Measurements from ENCODE around the gene IRX4.

IRX4 gene

DNA sequence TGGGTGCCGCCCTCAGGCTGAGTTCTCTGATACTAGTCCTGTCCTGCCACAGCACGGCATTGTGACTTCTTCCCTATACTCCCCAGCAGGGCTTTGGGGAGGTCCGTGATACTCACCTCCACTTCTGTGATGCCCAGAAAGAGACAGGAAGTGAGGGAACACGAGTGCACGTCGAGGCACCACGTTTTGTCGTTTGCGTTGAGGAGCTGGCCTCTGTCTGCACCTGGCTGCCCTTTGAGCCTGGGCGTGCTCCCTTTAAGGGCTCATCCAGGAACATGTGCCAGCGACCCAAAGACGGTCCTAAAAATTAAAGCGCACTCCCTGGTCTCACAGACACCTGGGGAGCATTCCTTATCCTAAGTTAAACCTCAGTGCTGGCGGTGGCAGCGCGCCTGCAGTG, 8.7 kb upstream of the IRX4 start:
- DNase-seq (ENCODE audit: low read depth in 2 of 2) = no peak

DNA sequence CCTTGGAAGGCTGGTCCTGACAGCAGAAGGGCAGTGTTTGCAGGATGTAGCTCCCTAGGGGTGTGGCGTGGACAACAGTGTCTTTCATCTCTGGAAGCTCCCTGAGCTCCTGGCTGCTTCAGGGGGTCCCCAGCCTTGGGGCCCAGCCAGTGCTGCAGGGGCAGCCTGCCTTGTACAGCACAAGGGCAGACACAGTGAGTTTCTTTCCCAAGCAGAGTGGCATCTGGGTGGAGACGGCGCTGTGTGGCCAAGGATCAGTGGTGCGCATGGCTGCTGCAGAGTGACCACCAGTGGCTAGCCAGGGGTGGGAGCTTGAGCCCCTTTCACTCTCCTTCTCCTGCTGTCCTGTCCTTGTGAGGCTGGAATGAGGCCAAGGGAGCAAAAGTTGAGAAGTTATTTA, 7.6 kb upstream of the IRX4 start:
- DNase-seq (ENCODE audit: low read depth in 2 of 2) = no peak

GRCh38 chr5:1889321-1890065, 6.8 kb upstream of the IRX4 start:
- DNase-seq (ENCODE audit: low read depth in 2 of 2) = no peak

DNA sequence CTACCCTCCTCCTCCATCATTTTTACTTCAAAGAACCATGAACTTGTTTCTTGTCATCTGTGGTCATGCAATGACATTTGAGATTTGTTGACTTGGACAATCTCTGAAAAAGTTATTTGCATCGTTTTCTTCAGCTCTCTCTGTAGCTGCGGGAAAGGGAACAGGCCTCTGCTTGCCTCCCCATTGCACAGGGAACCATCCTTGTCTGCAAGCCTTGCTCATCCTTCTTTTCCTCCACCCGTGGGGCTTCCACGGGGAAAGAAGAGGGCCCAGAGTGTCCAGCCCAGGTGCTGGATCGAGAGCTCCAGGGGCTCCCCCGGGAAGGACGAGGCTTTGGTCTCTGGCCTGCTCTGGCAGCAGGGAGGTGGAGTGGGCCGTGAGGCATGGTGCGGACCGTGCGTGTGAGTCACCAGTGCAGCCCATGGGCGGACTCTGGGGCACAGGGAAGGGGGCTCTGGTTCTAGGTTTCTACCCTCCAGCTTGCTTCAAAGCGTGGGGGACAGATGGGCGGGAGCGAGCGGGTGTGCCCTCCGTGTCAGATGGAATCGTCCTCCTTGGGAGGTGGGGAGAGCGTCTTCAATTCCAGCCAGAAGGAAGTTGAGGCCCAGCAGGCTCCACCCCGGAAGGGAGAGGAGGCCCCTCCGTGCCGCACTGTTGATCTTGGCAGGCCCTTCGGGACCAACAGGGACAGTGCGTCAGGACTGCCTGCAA, 6.0 kb upstream of the IRX4 start:
- no peak for DNase-seq (ENCODE audit: low read depth in 2 of 2)

DNA sequence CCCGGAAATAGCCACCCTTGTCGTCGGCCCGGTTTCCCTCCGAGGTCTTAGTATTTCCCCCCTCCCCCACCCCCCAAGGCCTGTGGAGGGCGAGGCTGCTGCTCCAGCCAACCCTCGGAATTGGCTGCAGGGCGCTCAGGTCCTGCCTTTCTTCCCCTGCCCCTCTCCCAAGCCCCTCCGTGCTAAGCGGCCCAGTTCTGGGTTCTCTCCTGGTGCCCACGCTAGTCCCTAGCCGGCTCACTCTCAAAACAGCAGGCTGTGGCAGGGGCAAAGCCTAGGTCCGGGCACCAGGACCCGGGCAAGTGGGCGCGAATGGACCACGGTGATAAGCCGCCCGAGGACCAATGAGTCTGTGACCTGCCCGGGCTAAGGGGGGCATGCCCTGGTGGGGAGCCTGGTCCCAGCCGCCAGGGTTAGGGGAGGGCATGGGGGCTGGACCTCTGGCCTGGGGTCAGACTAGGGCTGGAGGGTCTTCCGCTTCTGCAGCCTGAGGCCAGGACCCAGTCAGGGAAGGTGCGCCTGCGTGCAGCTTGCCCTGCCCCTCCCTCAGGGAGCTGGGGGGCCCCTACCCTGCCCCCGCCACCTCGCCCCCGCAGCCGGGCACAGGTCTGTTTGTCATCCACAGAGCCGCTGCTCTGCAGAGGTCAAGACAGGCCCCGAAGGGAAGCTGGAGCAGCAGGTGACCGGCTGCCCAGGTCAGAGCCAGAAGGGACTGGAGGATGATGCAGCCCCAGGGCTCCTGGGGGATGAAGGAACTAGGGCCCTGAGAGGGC, 5.0 kb upstream of the IRX4 start:
- DNase-seq (ENCODE audit: low read depth in 2 of 2) = no peak

DNA sequence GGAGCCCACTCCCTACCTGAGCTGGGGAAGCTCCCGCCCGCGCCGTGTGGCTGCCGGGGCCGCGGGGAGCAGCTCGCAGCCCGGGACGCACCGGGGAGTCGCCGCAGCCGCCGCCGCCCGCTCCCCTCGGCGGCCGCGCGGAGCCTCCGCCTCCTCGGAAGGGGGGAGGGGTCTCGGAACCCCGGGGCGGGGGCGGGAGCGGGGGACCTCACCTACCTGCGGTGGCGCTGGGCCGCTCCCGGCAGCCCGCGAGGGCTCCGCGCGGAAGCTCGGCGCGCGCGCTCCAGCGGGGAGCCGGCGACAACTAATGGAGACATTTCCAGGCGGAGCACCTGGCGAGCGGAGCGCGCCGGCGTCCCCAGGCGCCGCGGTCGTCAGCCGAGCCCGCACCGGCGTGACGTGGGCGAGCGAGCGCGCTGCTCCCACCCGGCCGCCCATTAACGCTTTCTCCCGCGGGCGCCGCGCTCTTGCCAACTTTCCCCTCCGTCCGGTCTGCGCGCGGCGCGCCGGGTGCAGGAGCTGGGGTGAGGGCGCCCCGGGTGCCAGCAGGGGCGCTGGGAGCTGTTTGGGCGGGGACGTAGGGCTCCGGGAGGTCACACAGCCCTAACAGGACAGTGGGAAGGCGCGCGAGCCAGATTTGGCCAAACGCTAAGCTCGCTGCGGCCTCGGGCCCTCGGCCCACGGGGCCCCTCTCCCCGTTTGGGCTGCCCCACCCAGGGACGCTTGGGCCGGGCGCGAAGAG, 4.3 kb upstream of the IRX4 start:
- DNase-seq (ENCODE audit: low read depth in 2 of 2) = no peak

- no peak for DNase-seq (ENCODE audit: low read depth in 2 of 2)
Observed at GRCh38 chr5:1885868-1886845, 3.4 kb upstream of the IRX4 start.

- no peak for DNase-seq (ENCODE audit: low read depth in 2 of 2)
Observed at GRCh38 chr5:1885404-1885755, 2.7 kb upstream of the IRX4 start.

DNA sequence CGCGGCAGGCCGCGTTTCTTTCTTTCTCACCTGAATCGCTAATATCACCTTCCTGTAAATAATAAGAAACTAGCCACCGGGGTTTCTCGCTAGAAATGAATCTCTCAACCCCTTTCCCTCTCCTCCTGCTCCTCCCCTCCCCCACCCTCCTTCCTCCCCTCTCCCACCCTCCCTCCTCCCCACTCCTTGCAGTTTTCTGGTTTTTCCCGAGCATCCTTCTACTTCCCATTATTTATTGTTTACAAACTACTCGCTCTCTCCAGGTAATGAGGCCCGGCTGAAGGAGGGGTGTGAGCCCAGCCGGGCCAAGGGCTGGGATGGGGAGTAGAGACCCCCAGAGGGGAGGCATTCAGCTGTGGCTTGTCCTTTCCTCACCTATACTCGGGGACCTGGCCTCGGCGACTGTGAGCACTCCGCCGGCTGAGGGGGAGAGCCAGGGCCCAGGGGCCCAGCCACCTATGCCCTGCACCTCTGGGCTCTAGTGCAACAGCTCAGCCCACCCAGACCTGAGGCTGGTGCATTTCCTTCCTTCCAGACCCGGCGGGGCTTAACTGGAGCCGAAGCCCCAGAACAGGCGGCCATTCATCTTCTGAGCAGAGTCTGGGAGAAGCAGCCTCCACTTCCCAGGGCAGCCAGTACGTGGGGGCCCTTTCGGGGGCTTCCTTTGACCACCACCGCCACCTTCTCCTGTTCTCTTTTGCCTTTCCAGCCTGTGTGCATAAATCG, 2.1 kb upstream of the IRX4 start:
- DNase-seq (ENCODE audit: low read depth in 2 of 2) = no peak

- DNase-seq (ENCODE audit: low read depth in 2 of 2) = no peak
Observed at GRCh38 chr5:1883925-1884677, 1.4 kb upstream of the IRX4 start.

GRCh38 chr5:1883120-1883924, 597 bp upstream of the IRX4 start:
- DNase-seq (ENCODE audit: low read depth in 2 of 2) = no peak

DNA sequence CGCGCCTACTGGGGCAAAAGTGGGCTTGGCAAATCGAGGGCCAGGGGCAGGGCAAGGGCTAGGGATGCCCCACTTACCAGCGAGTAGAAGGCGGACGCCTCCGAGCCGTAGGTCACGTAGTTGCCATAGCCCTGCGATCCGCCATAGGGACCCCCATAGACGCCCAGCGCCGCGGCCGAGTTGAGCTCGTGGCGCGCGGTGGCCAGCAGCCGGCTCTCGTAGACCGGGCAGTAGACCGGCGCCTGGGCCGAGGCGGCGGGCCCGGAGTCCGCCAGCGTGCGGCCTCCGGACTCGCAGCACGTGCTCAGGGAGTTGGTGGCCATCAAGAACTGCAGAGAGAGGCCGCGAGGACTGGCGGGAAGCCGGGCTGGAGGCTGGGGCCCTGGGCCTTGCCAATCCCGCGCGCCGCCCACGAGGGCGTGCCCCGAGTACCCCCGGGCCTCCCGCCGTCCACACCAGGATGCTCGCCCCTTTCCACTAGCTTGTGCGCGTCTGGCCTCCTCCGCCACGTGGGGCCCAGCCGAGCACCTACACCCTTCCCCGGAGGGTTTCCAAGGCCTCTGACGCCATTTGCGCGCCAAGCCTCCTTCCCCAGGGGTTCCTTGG, 891 bp downstream of the IRX4 start:
- DNase-seq (ENCODE audit: low read depth in 2 of 2) = no peak

- DNase-seq (ENCODE audit: low read depth in 2 of 2) = no peak
Observed at GRCh38 chr5:1881098-1881572, 1.6 kb downstream of the IRX4 start.

- DNase-seq (ENCODE audit: low read depth in 2 of 2) = no peak
Observed at GRCh38 chr5:1880377-1881025, 2.2 kb downstream of the IRX4 start.

- no peak for DNase-seq (ENCODE audit: low read depth in 2 of 2)
Observed at GRCh38 chr5:1879292-1880263, 3.1 kb downstream of the IRX4 start.

Data from stimulated activated CD8-positive, alpha-beta memory T cell treated with anti-CD3 and anti-CD28 coated beads, Interleukin-7, amount 100 ng/mL, for 1 hour (primary cell).